ENCODE measurements around the gene COL23A1.
A peak's percentile ranks its signal among the peaks of the same experiment; 100 is the strongest.

DNA sequence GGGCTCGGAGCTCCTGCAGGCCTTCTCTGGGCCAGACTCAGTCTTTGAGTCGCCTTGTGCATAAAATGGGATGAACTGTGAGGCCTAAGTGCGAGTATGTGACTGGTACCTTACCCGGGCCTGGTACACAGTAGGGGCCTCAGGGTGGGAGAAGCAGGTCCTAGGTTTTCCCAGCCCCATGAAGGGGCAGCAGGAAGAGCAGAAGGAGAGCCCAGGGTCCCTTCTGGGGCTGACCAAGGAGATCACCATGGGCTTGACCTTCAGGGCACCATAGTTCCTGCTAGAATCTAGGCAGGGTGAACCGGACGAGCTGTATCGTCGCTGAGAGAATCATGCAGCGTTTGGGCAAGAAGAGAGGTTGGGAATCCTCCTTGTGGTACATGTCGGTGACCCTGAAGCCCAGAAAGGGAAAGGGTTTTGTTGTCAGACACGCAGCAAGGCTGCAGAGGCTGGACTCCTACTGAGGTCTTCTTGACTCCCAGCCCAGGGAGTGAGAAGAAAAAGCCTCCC is 357.2 kb downstream of the COL23A1 start:
- TF ChIP-seq, protein P1, sequence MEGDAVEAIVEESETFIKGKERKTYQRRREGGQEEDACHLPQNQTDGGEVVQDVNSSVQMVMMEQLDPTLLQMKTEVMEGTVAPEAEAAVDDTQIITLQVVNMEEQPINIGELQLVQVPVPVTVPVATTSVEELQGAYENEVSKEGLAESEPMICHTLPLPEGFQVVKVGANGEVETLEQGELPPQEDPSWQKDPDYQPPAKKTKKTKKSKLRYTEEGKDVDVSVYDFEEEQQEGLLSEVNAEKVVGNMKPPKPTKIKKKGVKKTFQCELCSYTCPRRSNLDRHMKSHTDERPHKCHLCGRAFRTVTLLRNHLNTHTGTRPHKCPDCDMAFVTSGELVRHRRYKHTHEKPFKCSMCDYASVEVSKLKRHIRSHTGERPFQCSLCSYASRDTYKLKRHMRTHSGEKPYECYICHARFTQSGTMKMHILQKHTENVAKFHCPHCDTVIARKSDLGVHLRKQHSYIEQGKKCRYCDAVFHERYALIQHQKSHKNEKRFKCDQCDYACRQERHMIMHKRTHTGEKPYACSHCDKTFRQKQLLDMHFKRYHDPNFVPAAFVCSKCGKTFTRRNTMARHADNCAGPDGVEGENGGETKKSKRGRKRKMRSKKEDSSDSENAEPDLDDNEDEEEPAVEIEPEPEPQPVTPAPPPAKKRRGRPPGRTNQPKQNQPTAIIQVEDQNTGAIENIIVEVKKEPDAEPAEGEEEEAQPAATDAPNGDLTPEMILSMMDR (tag by site-specific recombination; IDR thresholded peaks at IDR 0.05) = no peak
- TF ChIP-seq ZNF24 (tag by site-specific recombination; IDR thresholded peaks at IDR 0.05) (0 out of 2 replicates have a peak, but pooled peaks have one; percentile 8), ZNF561 (tag by site-specific recombination; IDR thresholded peaks at IDR 0.05; ENCODE audit: borderline replicate concordance) (no peak), ZNF48 (tag by site-specific recombination; IDR thresholded peaks at IDR 0.05) (no peak), ZNF174 (tag by site-specific recombination; IDR thresholded peaks at IDR 0.05) (no peak), ZNF558 (tag by site-specific recombination; IDR thresholded peaks at IDR 0.05) (no peak), ZNF585B (tag by site-specific recombination; IDR thresholded peaks at IDR 0.05) (no peak), ZNF146 (tag by site-specific recombination; IDR thresholded peaks at IDR 0.05) (no peak)
- TF ChIP-seq, protein P2, sequence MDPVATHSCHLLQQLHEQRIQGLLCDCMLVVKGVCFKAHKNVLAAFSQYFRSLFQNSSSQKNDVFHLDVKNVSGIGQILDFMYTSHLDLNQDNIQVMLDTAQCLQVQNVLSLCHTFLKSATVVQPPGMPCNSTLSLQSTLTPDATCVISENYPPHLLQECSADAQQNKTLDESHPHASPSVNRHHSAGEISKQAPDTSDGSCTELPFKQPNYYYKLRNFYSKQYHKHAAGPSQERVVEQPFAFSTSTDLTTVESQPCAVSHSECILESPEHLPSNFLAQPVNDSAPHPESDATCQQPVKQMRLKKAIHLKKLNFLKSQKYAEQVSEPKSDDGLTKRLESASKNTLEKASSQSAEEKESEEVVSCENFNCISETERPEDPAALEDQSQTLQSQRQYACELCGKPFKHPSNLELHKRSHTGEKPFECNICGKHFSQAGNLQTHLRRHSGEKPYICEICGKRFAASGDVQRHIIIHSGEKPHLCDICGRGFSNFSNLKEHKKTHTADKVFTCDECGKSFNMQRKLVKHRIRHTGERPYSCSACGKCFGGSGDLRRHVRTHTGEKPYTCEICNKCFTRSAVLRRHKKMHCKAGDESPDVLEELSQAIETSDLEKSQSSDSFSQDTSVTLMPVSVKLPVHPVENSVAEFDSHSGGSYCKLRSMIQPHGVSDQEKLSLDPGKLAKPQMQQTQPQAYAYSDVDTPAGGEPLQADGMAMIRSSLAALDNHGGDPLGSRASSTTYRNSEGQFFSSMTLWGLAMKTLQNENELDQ (tag by site-specific recombination; IDR thresholded peaks at IDR 0.05; ENCODE audit: low read depth) = no peak
- TF ChIP-seq, protein P3, sequence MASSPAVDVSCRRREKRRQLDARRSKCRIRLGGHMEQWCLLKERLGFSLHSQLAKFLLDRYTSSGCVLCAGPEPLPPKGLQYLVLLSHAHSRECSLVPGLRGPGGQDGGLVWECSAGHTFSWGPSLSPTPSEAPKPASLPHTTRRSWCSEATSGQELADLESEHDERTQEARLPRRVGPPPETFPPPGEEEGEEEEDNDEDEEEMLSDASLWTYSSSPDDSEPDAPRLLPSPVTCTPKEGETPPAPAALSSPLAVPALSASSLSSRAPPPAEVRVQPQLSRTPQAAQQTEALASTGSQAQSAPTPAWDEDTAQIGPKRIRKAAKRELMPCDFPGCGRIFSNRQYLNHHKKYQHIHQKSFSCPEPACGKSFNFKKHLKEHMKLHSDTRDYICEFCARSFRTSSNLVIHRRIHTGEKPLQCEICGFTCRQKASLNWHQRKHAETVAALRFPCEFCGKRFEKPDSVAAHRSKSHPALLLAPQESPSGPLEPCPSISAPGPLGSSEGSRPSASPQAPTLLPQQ (tag by site-specific recombination; IDR thresholded peaks at IDR 0.05) = no peak

Data from HEK293 (cell line).